ENCODE results near the gene PANK1. TPM values are rescaled to one million over a fixed set of nuclear protein-coding genes. Genes with fewer than 3 reads are reported as not detected.

PANK1 gene
- total and polyA plus RNA-seq, 9 of the 15 experiments (the other 6 are each of a cell fraction or from before 2014, with no cell fraction given) = 1.7 to 10.7 (median 6.5) TPM

GRCh38 chr10:89613582-89613981 lies 31.5 kb downstream of the PANK1 start:
- Histone ChIP-seq H3K4me2 (ENCODE audit: insufficient read depth, low read length) (no peak overlapping the region), H3K9me3 (replicated peaks; ENCODE audit: control insufficient read depth, insufficient read depth, low read depth, low read length) (no peaks in the 10 kb centered on the region), H3K9me1 (ENCODE audit: control insufficient read depth, insufficient read depth, low read length) (no peaks in the 10 kb centered on the region), H3K27ac (ENCODE audit: extremely low read depth, low read depth, low read length) (no peak overlapping the region), H3K4me1 (replicated peaks in 1 of 2; ENCODE audit: control insufficient read depth in 2 of 2, insufficient read depth in 2 of 2, low read length in 2 of 2) (peaks cover 0 to 3% of the 10 kb centered on the region in 2 experiments; a peak in 1 of 5 replicates), H3K79me2 (ENCODE audit: control insufficient read depth, insufficient read depth, low read length) (no peaks in the 10 kb centered on the region; the same call in 2 of the 3 replicates), H4K20me1 (replicated peaks; ENCODE audit: control insufficient read depth, insufficient read depth, low read length) (no peaks in the 10 kb centered on the region), H3K9ac (ENCODE audit: insufficient read depth in 1 of 2, low read depth in 2 of 2, low read length in 2 of 2) (no peak overlapping the region), H3K36me3 (ENCODE audit: control insufficient read depth, insufficient read depth, low read length) (peaks cover 22% of the 10 kb centered on the region; the same call in 2 of the 3 replicates), H2AFZ (ENCODE audit: low read depth, low read length) (no peak overlapping the region), H3K4me3 (no peak overlapping the region), H3K27me3 (ENCODE audit: control insufficient read depth in 2 of 2, insufficient read depth in 2 of 2, low read length in 2 of 2) (no peaks in the 10 kb centered on the region)
- in situ Hi-C loops (cut with MboI) = no loop called here
- no peak for TF ChIP-seq SRSF9 (IDR thresholded peaks at IDR 0.05; ENCODE audit: borderline replicate concordance, low read depth, low read length)
- no peak for TF ChIP-seq NR4A1 (CRISPR knock-in tag; IDR thresholded peaks at IDR 0.05)
- TF ChIP-seq NR4A1 (tag; IDR thresholded peaks at IDR 0.05) = no peak
- TF ChIP-seq DLX4 (CRISPR knock-in tag; IDR thresholded peaks at IDR 0.05) = no peak
- TF ChIP-seq ZNF134 (CRISPR knock-in tag; conservative IDR thresholded peaks at IDR 0.05) = no peak
- TF ChIP-seq YY1 (IDR thresholded peaks at IDR 0.05; ENCODE audit: borderline replicate concordance in 1 of 3, control insufficient read depth in 1 of 3, extremely low read depth in 1 of 3, insufficient read depth in 3 of 3, insufficient read length in 1 of 3, insufficient replicate concordance in 2 of 3, low read depth in 1 of 3, low read length in 2 of 3) = no peak
- no peak for TF ChIP-seq BRF1 (IDR thresholded peaks at IDR 0.05; ENCODE audit: borderline replicate concordance, extremely low read depth, insufficient read length)
- TF ChIP-seq ZNF780A (CRISPR knock-in tag; IDR thresholded peaks at IDR 0.05) = no peak
- TF ChIP-seq ZZZ3 (IDR thresholded peaks at IDR 0.05) = no peak
- ChIA-PET POLR2A (interaction anchor here (0.7 kb wide), 1 partner anchor 131 kb away, joined by 3 read pairs; no protein-coding TSS in a partner anchor), CTCF (ENCODE audit: low intra/inter-chr PET ratio) (no interaction called here)
- no TSS peak for BruUV-seq (replicated peaks)
- 45% methylated on average over 3 of the region's 3 CpGs for WGBS (ENCODE audit: insufficient coverage, low coverage, missing lambda C conversion rate)
- FAIRE-seq = no peak
- ATAC-seq = no peak
- intact Hi-C loops (cut with micrococcal nuclease) = no loop called here
- no peak for DNase-seq (ENCODE audit: extremely low read depth in 1 of 4, low spot score in 3 of 4)
